GM19455 (cell line): ENCODE results near the gene KCNJ2.

ENCODE experiments used
- ATAC-seq: cut with Tn5 transposase; IDR thresholded peaks from one replicate; pipeline ENCODE4 v1.9.1; 2021; ENCODE audit not compliant: unreplicated experiment

KCNJ2 gene

DNA sequence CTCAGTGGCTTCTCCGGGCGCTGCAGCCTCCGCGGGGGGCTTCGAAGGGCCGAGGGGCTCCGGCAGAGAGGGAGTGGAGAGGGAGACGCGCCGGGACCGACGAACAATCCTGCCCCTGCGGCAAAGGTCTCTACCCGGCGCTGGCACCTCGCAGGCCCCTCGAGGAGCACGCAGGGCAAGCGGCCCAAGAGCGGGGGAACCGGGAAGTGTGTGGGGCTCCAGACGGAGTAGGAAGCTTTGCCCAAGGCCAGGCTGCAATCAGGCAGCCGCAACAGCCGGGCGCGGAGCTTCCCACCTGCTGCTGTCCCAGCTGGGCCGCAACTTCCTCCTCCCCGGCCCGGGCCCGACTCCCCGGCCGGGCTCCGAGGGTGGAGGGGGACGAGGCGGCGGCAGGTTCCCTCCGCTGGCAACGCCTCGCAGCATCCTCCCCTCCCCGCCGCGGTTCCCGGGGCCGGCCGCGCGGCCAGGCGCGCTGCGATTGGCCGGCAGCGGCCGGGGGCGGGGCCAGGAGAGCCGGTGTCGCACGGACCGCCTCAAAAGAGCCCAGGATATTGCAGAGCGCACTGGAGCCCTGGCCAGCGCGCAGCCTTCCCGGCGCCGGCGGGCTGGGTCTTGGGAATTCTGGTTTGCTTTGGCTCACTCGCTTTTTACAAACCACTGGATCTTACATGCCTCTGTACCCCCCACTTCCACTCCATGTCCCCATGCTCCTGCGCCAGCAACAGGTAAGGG is at the start of gene KCNJ2:
TSS of gene KCNJ2 (plus strand) at position 556 of the 732 bp plus-strand sequence. CDS start 5,508 bp downstream, outside the sequence.
- peak; percentile 96 for ATAC-seq

DNA sequence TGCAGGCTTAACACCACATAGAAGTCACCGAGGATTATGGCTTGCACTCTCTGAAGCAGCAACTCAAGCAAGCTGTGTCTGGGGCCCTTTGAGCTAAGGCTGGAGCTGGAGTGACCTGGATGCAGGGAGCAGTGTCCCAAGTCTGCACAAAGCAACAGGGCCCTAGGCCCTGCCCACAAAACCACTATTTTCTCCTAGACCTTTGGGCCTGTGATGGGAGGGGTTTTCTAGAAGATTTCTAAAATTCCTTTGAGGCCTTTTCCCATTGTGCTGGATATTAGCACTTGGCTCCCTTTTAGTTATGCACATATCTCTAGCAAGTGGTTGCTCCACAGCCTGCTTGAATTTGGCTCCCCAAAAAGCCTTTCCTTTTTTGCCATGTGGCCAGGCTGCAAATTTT is 49.8 kb upstream of the KCNJ2 start:
- ATAC-seq = no peak

DNA sequence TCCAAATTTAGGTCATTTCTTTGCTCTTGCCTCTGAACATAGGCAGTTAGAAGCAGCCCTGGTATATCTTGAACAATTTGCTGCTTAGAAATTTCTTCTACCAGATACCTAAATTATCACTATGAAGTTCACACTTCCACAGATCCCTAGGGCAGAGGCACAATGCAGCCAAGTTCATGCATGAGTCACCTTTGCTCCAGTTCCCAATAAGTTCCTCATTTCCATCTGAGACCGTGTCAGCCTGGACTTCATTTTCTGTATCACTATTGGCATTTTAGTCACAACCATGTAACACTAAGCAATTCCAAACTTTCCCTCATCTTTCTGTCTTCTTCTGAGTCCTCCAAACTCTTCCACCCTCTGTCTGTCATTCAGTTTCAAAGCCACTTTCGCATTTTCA is 49.3 kb upstream of the KCNJ2 start:
- no peak for ATAC-seq

DNA sequence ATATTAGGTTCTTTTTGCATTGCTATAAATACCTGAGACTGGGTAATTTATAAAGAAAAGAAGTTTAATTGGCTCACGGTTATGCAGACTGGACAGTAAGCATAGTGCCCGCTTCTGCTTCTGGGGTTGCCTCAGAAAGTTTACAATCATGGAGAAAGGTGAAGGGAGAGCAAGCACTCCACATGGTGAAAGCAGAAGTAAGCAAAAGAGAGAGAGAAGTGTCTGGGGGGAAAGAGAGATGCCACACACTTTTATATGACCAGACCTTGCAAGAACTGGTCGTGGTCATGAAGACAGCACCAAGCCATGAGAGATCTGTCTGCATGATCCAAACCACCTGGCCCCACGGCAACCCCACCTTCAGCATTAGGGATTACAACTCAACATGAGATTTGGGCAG is 48.9 kb upstream of the KCNJ2 start:
- ATAC-seq = no peak

DNA sequence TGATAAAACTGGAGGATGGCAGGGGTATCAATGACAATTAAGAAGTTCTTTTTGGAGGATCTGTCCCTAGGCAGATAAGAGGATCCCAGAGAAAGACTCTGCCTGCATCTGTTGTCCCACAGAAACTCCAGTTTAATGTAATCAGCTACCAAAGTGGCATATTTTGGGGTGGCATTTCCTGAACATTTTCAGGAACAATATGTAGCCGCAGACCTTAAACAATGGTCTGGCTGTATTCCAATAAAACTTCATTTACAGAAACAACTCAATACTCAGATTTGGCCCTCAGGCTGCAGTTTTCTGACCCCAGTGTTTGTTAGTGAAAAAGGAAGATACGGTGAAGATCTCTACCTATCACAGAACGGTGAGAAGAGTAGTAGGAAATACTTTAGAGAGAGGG is 48.2 kb upstream of the KCNJ2 start:
- no peak for ATAC-seq

DNA sequence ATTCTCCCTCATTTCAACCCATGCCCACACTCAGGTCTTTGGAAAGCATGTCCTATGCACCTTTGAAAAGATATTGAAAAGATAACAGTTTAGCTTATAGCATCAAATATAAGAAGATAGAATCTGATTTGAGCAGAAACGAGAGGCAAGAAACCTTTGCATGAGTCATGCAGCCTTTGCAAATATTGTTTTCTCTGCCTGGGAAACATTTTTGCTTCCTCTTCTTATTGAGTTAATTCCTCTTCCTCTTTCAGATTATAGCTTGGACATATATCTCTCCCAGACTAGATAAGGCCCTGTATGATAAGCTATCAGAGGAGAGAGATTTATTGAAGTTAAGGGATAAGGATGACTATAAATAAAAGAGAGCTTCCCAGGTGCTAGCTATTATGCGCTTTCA is 46.1 kb upstream of the KCNJ2 start:
- ATAC-seq = no peak

DNA sequence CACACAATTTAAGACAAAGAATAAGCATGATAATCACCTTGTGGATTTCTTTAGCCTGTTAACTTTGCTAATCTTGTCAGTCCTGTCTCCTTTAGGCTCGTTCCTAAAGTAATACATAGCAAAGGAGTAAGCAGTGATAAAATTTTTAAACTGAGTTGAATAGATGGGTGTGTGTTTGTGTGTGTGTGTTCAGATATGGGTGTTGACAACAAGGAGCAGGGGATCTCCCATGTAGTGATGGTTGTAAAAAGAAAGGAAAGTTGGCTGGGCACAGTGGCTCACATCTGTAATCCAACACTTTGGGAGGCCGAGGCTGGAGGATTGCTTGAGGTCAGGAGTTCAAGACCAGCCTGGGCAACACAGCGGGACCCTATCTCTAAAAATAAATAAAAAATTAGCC is 44.6 kb upstream of the KCNJ2 start:
- ATAC-seq = no peak

DNA sequence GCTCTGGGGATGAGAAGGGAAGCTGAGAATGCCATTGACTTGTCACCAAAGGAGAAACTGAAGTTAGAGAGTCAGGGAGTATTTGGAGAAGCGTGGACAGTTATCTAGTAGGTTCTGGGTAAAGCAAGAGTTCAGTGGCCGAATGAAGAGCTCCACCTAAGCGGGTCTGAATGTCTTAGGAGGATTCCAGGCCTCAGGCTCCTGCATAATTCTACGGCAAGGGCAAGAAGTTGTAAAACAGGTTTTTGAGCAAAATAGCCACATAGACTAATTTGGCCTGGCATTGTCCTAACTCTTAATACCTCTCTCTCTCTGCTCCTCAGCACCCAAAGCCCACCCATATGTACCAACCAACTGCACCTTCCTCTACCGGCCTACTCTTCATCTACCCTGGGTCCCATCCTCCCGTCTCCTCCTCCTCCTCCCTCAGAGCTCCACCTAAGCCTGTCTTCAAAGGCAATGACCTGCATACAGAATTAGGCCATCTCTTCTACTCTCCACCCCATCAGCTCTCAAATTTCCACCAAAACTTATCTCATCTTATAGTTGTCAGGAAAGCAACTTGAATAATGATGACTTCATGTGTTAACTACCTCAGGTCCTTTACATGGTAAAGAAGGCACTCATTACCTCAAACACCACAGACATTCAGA is 42.0 kb upstream of the KCNJ2 start:
- ATAC-seq = no peak

DNA sequence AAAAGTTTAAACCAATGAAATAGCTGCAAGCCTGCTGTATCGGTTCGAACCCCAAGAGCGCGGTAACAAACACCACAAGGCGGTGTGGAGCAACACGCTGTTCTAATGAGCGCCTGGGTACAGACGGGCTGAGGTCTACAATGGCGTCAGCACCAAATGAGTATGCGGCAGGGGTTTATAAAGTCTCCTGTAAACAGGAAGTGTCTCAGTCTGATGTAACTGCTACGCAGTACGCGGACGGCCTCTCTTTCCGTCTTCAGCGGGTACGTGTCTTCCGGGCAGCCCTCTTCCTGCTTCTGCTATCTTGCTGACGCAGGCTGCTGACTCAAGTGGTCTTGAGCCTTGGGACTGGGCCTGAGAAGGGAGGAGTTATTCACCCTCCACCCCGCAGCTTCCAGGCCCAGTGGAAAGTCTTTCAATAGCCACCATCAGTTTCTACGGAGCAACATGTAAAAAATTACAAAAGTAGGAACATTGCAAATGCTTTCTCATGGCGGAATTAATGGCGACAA is 40.5 kb upstream of the KCNJ2 start:
- no peak for ATAC-seq

DNA sequence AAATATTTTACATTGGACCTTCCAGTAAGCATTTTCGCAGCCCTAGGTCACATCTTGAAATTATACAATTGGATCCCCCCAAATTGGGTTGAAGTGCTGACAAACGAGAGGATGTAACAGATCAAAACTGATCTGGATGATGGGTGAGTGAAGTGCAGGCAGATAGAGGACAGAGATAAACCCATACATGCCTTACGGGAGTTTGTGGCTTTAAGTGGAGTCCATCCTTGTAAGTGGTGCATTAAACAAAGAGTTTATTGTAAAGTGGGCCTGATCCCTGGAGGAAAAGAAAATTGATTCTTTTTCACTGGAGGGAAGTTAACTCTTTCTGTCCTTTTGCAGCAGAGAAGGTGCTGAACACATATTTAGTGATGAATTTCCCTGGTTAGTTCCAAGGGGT is 39.0 kb upstream of the KCNJ2 start:
- ATAC-seq = no peak

DNA sequence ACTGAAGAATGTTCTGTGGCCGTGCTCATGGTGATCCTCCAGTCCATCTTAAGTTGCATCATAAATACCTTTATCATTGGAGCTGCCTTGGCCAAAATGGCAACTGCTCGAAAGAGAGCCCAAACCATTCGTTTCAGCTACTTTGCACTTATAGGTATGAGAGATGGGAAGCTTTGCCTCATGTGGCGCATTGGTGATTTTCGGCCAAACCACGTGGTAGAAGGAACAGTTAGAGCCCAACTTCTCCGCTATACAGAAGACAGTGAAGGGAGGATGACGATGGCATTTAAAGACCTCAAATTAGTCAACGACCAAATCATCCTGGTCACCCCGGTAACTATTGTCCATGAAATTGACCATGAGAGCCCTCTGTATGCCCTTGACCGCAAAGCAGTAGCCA is 36.8 kb upstream of the KCNJ2 start:
- no peak for ATAC-seq

DNA sequence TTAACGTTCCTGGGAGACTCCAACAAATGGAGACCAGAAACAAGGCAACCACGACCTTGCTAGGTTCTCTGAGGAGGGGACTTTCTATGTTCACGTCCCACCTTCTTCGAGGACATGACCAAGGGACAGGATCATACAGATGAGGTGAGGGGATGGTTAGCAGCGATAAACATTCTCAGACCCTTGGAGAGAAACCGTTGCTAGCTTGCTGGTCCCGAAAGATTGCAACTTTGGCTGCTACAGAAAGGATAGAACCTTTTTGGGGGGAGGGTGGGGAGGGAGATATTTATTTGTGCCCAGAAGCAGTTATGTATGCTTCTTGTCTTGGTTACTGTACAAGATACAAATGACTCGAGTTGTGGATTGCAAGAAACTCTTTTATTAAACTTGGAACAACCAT is 35.3 kb upstream of the KCNJ2 start:
- ATAC-seq = no peak

DNA sequence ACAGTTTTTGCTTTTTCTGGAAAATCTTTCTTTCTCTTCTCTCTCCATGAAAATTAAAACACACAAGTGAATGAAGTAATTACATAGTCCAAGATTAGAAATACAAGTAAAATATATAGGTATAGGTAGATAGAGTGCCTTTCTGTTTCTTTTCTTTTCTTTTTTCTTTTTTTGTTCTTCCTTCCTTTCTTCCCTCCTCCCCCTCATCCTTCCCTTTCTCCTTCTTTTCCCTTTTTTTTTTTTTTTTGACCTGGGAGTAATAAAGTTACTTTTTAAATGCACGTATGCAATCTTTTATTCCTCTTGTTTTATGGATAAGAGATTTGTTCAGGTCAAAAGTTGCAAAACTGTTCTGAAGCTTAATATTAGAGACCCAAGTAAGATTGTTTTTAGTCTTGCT is 34.6 kb upstream of the KCNJ2 start:
- ATAC-seq = no peak

DNA sequence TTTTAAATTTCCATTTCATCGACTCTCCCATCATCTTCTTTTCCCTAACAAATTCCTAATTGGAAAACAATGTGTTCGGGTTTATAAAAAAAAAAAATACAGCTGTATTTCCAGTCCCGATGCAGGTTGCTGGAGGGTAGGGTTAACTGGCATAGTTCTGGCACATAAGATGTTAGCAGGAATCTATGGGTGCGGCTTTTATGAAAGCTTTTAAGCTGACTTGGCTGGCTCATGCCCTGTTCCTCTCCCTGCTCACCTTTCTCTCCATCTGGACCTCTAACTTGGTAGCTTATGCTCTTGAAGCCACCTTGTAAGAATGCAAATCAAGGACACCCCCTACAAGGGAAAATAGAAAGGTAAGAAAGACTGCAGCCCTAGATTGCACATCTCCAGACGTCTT is 33.2 kb upstream of the KCNJ2 start:
- no peak for ATAC-seq

DNA sequence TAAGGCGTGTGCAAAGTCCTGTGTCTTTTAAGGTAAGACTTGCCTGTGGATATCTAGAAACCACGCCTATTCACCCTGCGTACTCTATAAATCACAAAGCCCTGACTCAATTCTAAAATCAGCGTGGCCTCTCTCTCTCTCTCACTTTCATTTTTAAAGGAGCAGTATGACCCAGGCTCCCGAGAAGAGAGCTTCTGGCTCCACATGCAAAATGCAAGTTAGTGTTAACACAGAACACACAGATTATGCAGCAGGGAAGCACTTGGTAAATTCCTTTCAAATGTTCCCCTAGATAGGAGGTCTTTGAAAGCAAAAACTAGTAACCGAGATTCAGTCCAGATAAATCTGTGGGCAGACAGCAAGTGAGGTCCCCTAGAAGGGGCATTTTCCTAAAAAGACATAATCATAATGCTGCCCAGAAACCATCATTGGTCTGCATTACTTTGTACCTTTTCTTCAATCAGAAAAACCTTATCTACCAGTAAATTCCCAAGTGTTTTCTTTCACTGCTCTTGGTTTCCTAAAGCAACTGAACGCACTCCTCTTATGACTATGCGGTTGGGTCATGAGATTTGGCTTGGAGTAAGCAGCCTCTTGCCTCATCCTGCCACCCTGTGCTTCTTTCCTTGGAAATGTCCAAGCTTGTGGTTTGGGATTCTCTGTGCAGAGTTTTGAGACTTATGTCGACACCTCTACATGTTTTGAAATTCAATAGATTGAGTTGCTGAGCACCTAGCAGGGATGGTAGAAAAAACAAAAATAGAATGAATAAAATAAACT is 31.7 kb upstream of the KCNJ2 start:
- peak; percentile 100 for ATAC-seq

DNA sequence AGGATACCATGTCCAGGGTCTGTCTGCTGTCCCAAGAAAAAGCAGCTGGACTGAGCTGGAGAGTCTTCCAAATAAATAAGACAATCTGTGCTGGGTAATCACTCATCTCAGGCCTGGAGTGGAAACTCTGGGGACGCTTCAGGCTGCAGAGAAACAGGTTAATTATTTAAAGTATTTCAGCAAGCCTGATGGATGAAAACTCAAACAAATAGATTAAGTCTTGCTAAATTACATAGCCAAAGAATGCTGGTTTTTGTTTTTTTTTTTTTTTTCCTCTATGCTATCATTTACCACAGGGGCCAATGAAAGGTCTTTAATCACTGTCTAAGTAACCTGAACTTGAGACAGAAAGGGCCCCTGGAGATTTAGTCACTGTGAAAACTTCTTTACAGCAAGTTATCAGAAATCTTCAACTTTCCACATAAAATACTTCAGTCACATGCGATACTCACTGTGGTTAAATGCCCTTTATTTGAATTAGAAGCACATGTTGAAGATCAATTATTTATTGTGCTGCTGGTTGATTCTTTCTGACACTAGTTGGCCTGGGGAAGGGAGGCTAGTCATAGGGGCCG is 31.0 kb upstream of the KCNJ2 start:
- no peak for ATAC-seq

DNA sequence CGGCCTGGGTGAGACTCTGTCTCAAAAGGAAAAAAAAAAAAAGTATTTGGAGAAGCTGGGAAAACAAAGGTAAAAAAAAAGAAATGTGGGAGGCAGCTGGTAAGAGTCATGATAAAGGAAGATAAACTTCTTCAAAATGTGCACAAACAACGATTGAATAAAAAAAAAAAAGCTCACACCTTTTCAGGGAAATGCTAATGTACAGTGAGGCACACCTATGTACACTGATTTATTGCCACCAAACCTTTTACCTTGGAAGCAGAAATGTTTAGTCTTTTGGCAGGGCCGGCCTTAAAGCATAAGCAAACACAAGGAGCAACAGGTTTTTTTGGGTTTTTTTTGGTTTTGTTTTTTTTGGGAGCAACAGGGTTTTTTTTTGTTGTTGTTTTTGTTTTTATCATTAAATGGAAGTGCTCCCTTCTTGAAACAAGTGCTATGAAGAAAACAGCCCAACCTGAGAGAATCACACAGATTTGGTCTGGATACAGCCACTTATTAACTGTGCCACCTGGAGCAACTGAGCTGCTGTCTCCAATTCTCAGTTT is 29.8 kb upstream of the KCNJ2 start:
- no peak for ATAC-seq

DNA sequence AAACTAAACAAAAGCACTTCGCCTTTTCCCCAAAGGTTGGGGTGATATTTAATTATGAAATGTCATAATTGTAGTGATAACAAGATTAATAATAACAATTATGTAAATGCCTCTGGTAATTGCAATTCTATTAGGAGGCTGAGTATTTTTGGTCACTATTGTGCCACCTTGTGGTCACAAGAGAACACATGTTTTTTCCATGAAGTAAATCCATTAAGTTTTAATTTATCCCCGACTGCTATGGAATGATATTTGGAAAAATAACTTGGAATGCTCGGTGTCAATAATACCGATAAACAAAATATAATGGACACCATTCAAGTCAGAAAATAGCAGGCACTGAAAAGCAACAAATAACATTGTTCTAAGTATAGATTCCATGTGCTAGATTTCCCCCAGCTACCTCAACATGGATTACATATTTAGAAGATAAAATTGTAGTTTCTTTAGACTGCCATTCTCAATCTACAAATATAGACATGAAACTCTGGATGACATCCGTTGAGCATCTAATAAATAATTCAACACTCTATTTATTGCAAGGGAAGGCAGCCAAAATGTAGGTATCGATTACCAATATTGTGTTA is 25.0 kb upstream of the KCNJ2 start:
- ATAC-seq = no peak

DNA sequence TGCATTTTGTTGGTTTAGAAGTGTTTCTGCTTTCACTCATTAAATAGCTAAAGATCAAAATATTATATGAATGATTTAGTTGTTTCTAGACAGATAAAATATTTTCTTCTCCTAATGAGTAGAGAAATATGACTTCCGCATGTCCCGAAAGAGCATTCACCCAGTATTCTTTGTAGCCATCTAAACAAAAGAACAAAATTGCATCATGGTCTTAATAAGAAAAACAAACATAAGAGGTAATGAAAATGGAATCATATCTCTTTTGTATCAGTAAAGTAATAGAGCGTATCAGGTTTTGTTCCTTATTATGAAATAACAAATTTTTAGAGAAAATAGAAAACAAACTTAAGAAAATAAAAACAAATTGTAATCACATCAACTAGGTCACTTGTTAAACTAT is 16.1 kb upstream of the KCNJ2 start:
- ATAC-seq = no peak

DNA sequence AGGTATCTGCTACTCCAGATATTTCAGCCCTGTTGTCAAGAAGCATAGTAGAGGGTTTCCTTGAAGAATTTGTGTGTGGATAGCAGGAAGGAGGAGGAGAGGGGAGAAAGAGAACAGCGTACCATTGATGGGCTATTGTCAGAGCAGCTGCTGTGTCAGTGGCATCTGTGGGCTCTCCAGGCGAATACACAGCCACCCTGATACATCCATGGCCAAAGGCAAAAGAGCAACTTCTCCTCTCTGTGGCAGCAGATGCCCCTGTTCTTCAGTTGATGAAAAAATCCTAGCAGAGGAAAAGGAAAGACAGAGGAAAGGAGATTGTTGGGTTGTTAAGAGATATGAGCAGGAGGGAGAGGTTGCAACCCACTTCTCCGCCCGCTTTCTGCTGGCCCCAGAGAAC is 12.2 kb upstream of the KCNJ2 start:
- no peak for ATAC-seq

DNA sequence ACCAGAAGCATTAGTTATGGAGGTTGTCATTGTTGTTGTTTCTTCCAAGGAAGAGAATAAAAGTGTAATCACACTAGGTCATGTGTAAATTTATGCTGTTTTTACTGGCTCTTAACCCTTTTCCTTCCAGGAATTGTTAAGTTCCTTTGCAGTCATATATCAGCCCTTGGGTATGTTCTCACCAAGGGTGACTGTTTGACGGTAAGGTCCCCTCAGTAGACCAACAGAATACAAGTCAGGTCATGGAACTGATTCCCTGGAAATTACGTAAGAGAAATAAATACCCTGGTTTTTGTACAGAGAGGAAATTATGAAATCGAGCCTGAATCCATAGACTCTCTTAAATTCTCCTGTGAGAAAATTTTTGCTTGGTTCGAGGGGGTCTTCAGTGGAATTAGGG is 11.2 kb upstream of the KCNJ2 start:
- ATAC-seq = no peak
